Activated T-cell treated with anti-CD3 and anti-CD28 coated beads, Interleukin-2, amount 50 U/mL, for 24 hours (primary cell): ENCODE measurements around the gene UBE2L6.

Experiments
- DNase-seq: peaks from one replicate; pipeline ENCODE4 v3.0.0-alpha.2; 2020
- H3K27ac Mint-ChIP-seq: 2 replicates; pipeline ENCODE4 v1.8.0; 2020; ENCODE audit warnings: mild to moderate bottlenecking, mixed read lengths
- H3K27me3 Mint-ChIP-seq: 2 replicates; pipeline ENCODE4 v1.8.0; 2020; ENCODE audit warnings: mixed read lengths
- H3K36me3 Mint-ChIP-seq: 2 replicates; pipeline ENCODE4 v1.8.0; 2020; ENCODE audit warnings: low read depth, mixed read lengths
- H3K4me1 Mint-ChIP-seq: 2 replicates; pipeline ENCODE4 v1.8.0; 2020; ENCODE audit warnings: low read depth, mixed read lengths
- H3K4me3 Mint-ChIP-seq: 2 replicates; pipeline ENCODE4 v1.8.0; 2020; ENCODE audit warnings: mild to moderate bottlenecking, moderate library complexity, mixed read lengths
- H3K9me3 Mint-ChIP-seq: 2 replicates; pipeline ENCODE4 v1.8.0; 2020; ENCODE audit warnings: mixed read lengths

UBE2L6 gene

GRCh38 chr11:57530215-57530595 is 37.3 kb downstream of the UBE2L6 start:
- no peak for DNase-seq
- peaks cover 54% of the 10 kb centered on the region for H3K36me3 Mint-ChIP-seq
- peak overlapping the region; percentile 85 for H3K4me3 Mint-ChIP-seq
- peak overlapping the region; percentile 96 for H3K27ac Mint-ChIP-seq
- H3K9me3 Mint-ChIP-seq: no peaks in the 10 kb centered on the region
- H3K27me3 Mint-ChIP-seq: no peaks in the 10 kb centered on the region
- H3K4me1 Mint-ChIP-seq: peaks cover 38% of the 10 kb centered on the region

DNA sequence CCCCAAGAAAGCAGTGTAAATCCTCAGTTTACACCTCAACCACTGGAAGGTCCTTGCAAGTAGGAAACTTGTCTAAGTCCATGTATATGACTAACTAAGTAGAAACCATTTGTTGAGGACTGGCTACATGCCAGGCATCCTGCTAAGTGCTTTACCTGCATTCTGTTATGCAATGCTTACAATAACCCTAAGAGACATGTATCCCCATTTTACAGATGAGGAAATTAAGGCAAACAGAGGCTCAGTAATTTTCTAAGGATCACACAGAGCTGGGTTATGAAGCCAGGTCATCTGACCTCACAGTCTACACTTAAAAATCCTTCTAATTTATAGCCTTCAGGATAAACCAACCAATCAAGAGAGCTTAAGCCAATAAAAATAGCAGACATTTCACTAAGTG is 38.5 kb downstream of the UBE2L6 start:
- no peaks in the 10 kb centered on the region for H3K27me3 Mint-ChIP-seq
- H3K9me3 Mint-ChIP-seq: no peaks in the 10 kb centered on the region
- peaks cover 62% of the 10 kb centered on the region for H3K36me3 Mint-ChIP-seq
- peak overlapping the region; percentile 54 for H3K27ac Mint-ChIP-seq
- peaks cover 38% of the 10 kb centered on the region for H3K4me1 Mint-ChIP-seq
- H3K4me3 Mint-ChIP-seq: peak overlapping the region; percentile 85
- no peak for DNase-seq

GRCh38 chr11:57527056-57527631 is 40.3 kb downstream of the UBE2L6 start:
- H3K36me3 Mint-ChIP-seq: peaks cover 59% of the 10 kb centered on the region
- H3K9me3 Mint-ChIP-seq: no peaks in the 10 kb centered on the region
- H3K27me3 Mint-ChIP-seq: no peaks in the 10 kb centered on the region
- no peak overlapping the region for H3K4me3 Mint-ChIP-seq
- H3K4me1 Mint-ChIP-seq: peaks cover 38% of the 10 kb centered on the region
- H3K27ac Mint-ChIP-seq: peak overlapping the region; percentile 60
- peak; percentile 76 for DNase-seq

- Mint-ChIP-seq H3K36me3 (peaks cover 34% of the 10 kb centered on the region), H3K9me3 (no peaks in the 10 kb centered on the region), H3K4me3 (no peak overlapping the region), H3K27ac (no peak overlapping the region), H3K27me3 (no peaks in the 10 kb centered on the region), H3K4me1 (peaks cover 12% of the 10 kb centered on the region)
- DNase-seq: no peak
These were observed 44.1 kb downstream of the UBE2L6 start for GRCh38 chr11:57523419-57523818.

DNA sequence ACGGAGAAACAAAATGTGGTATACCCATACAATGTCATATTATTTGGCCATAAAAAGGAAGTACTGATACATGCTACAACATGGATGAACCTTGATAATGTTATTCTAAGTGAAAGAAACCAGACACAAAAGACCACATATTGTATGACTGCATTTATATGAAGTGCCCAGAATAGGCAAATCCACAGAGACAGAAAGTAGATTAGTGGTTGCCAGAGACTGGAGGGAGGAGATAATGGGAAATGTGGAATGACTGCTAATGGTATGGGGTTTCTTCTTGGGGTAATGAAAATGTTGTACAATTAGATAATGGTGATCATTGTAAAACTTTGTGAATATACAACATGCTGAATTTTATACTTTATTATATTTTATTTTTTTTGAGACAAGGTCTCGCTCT is 46.4 kb downstream of the UBE2L6 start:
- no peak overlapping the region for H3K4me3 Mint-ChIP-seq
- no peak overlapping the region for H3K27ac Mint-ChIP-seq
- H3K9me3 Mint-ChIP-seq: no peaks in the 10 kb centered on the region
- DNase-seq: no peak
- peaks cover 4% of the 10 kb centered on the region for H3K4me1 Mint-ChIP-seq
- no peaks in the 10 kb centered on the region for H3K27me3 Mint-ChIP-seq
- peaks cover 15% of the 10 kb centered on the region for H3K36me3 Mint-ChIP-seq

DNA sequence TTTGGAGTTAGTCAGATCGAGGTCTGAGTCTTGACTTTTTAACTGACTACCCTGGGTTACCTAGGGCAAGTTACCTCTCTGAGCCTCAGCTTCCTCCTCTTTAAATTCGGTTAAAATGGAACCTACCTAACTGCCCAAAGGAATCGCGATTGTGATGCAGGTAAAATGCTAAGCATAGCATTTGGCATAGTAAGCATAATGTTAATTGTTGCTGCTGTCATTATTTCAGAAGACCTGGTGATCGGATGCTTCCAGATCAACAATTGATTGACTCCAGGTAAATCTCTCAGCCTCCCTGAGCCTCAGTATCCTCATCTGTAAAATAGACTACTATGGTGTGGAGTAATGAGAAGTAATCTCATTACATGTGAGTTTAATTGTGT is 51.4 kb downstream of the UBE2L6 start:
- no peaks in the 10 kb centered on the region for H3K9me3 Mint-ChIP-seq

GRCh38 chr11:57515332-57516060 is 52.0 kb downstream of the UBE2L6 start, which contains the start of gene SLC43A1:
SLC43A1 (minus strand) TSS chr11:57515702; CDS start chr11:57514111, 1,591 bp downstream.
- Mint-ChIP-seq H3K27ac (peak within 1 kb of the TSS; percentile 96), H3K27me3 (no peaks in the 10 kb centered on the region), H3K9me3 (no peaks in the 10 kb centered on the region), H3K4me3 (peak within 1 kb of the TSS; percentile 94), H3K4me1 (peaks cover 32% of the 10 kb centered on the region), H3K36me3 (peaks cover 27% of the 10 kb centered on the region)
- peak; percentile 70 for DNase-seq

More for the DNA sequence above, 51.4 kb downstream of the UBE2L6 start:
- peak overlapping the region; percentile 89 for H3K27ac Mint-ChIP-seq
- H3K4me3 Mint-ChIP-seq: peak overlapping the region; percentile 94
- H3K36me3 Mint-ChIP-seq: peaks cover 27% of the 10 kb centered on the region
- H3K4me1 Mint-ChIP-seq: peaks cover 32% of the 10 kb centered on the region
- DNase-seq: no peak
- no peaks in the 10 kb centered on the region for H3K27me3 Mint-ChIP-seq

- peak; percentile 80 for DNase-seq
- H3K36me3 Mint-ChIP-seq: peaks cover 30% of the 10 kb centered on the region
- H3K27me3 Mint-ChIP-seq: no peaks in the 10 kb centered on the region
- no peaks in the 10 kb centered on the region for H3K9me3 Mint-ChIP-seq
- peak overlapping the region; percentile 94 for H3K4me3 Mint-ChIP-seq
- peak overlapping the region; percentile 96 for H3K27ac Mint-ChIP-seq
- H3K4me1 Mint-ChIP-seq: peaks cover 34% of the 10 kb centered on the region
These were observed 52.7 kb downstream of the UBE2L6 start for GRCh38 chr11:57514538-57515331.

GRCh38 chr11:57513911-57514537 is 53.4 kb downstream of the UBE2L6 start:
- Mint-ChIP-seq H3K9me3 (no peaks in the 10 kb centered on the region), H3K4me1 (peaks cover 36% of the 10 kb centered on the region), H3K27ac (peak overlapping the region; percentile 96), H3K27me3 (no peaks in the 10 kb centered on the region), H3K4me3 (peak overlapping the region; percentile 94), H3K36me3 (peaks cover 32% of the 10 kb centered on the region)
- DNase-seq: peak; percentile 75

- no peak for DNase-seq
- Mint-ChIP-seq H3K4me3 (peak overlapping the region; percentile 94), H3K9me3 (no peaks in the 10 kb centered on the region), H3K27me3 (no peaks in the 10 kb centered on the region), H3K36me3 (peaks cover 36% of the 10 kb centered on the region), H3K4me1 (peaks cover 36% of the 10 kb centered on the region), H3K27ac (peak overlapping the region; percentile 80)
These were observed 54.0 kb downstream of the UBE2L6 start for GRCh38 chr11:57513452-57513795.

- no peak for DNase-seq
- Mint-ChIP-seq H3K9me3 (no peaks in the 10 kb centered on the region), H3K4me1 (peaks cover 36% of the 10 kb centered on the region), H3K27ac (peak overlapping the region; percentile 52), H3K36me3 (peaks cover 41% of the 10 kb centered on the region), H3K27me3 (no peaks in the 10 kb centered on the region), H3K4me3 (peak overlapping the region; percentile 94)
These were observed 54.6 kb downstream of the UBE2L6 start for GRCh38 chr11:57512646-57513451.

- peaks cover 44% of the 10 kb centered on the region for H3K36me3 Mint-ChIP-seq
These were observed 55.6 kb downstream of the UBE2L6 start for GRCh38 chr11:57511741-57512430.

DNA sequence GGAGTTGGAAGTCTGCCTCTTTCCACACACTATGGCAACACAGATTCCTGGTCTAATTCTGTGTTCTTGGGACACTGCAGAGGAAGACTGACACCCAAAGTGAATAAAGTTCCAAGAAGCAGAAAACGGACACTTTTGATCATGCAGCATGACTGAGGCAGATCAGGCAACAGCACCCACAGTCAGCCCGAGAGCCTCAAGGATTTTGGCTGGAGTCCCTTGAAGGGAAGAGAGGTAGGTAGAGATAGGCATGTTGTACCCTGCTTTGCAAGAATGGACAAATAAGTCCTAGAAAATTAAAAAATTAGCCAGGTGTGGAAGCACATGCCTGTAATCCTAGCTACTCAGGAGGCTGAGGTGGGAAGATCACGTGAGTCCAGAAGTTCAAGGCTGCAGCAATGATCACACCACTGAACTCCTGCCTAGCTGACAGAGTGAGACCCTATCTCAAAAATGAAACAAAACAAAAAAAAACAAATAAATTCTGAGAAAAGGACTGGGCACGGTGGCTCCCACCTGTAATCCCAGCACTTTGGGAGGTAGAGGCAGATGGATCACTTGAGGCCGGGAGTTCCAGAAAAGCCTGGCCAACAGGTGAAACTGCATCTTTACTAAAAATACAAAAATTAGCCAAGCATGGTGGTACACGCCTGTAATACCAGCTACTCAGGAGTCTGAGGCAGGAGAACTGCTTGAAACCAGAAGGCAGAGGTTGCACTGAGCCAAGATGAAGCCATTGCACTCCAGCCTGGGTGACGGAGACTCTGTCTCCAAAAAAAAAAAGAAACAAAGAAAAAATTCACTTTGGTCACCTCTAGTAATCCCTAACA is 58.9 kb downstream of the UBE2L6 start:
- H3K36me3 Mint-ChIP-seq: peaks cover 52% of the 10 kb centered on the region
- no peak for DNase-seq
- H3K4me3 Mint-ChIP-seq: no peak overlapping the region
- H3K4me1 Mint-ChIP-seq: peaks cover 24% of the 10 kb centered on the region
- H3K9me3 Mint-ChIP-seq: no peaks in the 10 kb centered on the region
- H3K27me3 Mint-ChIP-seq: no peaks in the 10 kb centered on the region
- no peak overlapping the region for H3K27ac Mint-ChIP-seq

More at GRCh38 chr11:57511741-57512430, 55.6 kb downstream of the UBE2L6 start:
- DNase-seq: no peak
- no peaks in the 10 kb centered on the region for H3K27me3 Mint-ChIP-seq
- peak overlapping the region; percentile 5 for H3K27ac Mint-ChIP-seq
- H3K4me1 Mint-ChIP-seq: peaks cover 36% of the 10 kb centered on the region
- no peak overlapping the region for H3K4me3 Mint-ChIP-seq
- no peaks in the 10 kb centered on the region for H3K9me3 Mint-ChIP-seq
